Esophagus muscularis mucosa (tissue), 4 donors: ENCODE data around the gene MRGPRF. TPM values are rescaled to one million over a fixed set of nuclear protein-coding genes. Genes with fewer than 3 reads are reported as not detected.
A peak's percentile ranks its signal among the peaks of the same experiment; 100 is the strongest.

ENCODE experiments used
- DNase-seq: peaks from one replicate; pipeline ENCODE4 v3.0.0-alpha.2; 2017; ENCODE audit errors: extremely low spot score
- H3K27ac ChIP-seq, 4 donors: fragments of 200-600 bp; sonication (generic); replicated peaks in 1 of 4; 1 replicate in 3 of 4; 2 replicates in 1 of 4; pipeline ENCODE4 v1.5.1; 2016 to 2019; ENCODE audit warnings: mild to moderate bottlenecking in 1 of 4
- H3K27me3 ChIP-seq, 4 donors: fragments of 200-600 bp; sonication (generic); one replicate each; pipeline versions ENCODE4 v1.5.1 to v1.6.0; 2016 to 2019
- H3K36me3 ChIP-seq, 4 donors: fragments of 200-600 bp; sonication (generic); one replicate each; pipeline ENCODE4 v1.5.1; 2016 to 2019
- H3K4me1 ChIP-seq, 4 donors: fragments of 200-600 bp; sonication (generic); one replicate each; pipeline ENCODE4 v1.5.1; 2016 to 2019
- H3K4me3 ChIP-seq, 4 donors: fragments of 200-600 bp; sonication (generic); 1 replicate in 2 of 4; 2 replicates in 2 of 4; pipeline ENCODE4 v1.5.1; 2016 to 2019; ENCODE audit warnings: mild to moderate bottlenecking in 4 of 4, moderate library complexity in 1 of 4
- H3K9me3 ChIP-seq, 4 donors: fragments of 200-600 bp; sonication (generic); 1 replicate in 3 of 4; 2 replicates in 1 of 4; pipeline ENCODE4 v1.5.1; 2016 to 2019
- CTCF ChIP-seq, 3 experiments: fragments of 200-600 bp in 2 of 3; fragments of 450-650 bp in 1 of 3; sonication (generic) in 2 of 3; IDR thresholded peaks; one replicate each; pipeline ENCODE4 v1.5.1; 2017 to 2019; ENCODE audit warnings: antibody characterized with exemption in 3 of 3, mild to moderate bottlenecking in 2 of 3, moderate library complexity in 1 of 3
- EP300 ChIP-seq: sonication (generic); formaldehyde crosslinking; IDR thresholded peaks from one replicate; pipeline ENCODE4 v1.6.1; 2017; ENCODE audit warnings: antibody characterized with exemption
- POLR2A ChIP-seq: fragments of 450-650 bp; IDR thresholded peaks from one replicate; pipeline ENCODE4 v1.6.1; 2017; ENCODE audit warnings: antibody characterized with exemption, moderate library complexity, mild to moderate bottlenecking, low read depth
- POLR2AphosphoS5 ChIP-seq, 2 donors: sonication (generic); formaldehyde crosslinking; IDR thresholded peaks; one replicate each; pipeline ENCODE4 v1.6.1; 2017; ENCODE audit warnings: antibody characterized with exemption in 2 of 2
- WGBS: methylation state at CpG from one replicate; pipeline ENCODE4 v1.1.5; 2018; 5-methylcytosine and 5-hydroxymethylcytosine counted together
- intact Hi-C: fragments of 100-400 bp; cut with DNase I; formaldehyde crosslinking; loops from one replicate; pipeline ENCODE4 v1.15.1; 2023
- total RNA-seq, 4 donors: library from RNA; depleted of rRNA; stranded (reverse); fragments of >200 nt; gene quantifications; one replicate each; pipeline versions ENCODE4 v1.1.0 to v1.2.1, GENCODE V29; 2016

MRGPRF gene
- total RNA-seq, 4 donors from 2014 or later = 77.9 to 206 (median 126) TPM

GRCh38 chr11:68999093-68999747 lies 13.8 kb downstream of the MRGPRF start:
- no peaks in the 10 kb centered on the region for H3K9me3 ChIP-seq
- H3K36me3 ChIP-seq = peaks cover 0 to 14% (median 10%) of the 10 kb centered on the region in 4 donors
- intact Hi-C loops = loop anchor here (5.0 kb wide), 1 partner anchor 37 kb away; no protein-coding TSS in a partner anchor
- H3K27me3 ChIP-seq = no peaks in the 10 kb centered on the region
- DNase-seq = no peak
- H3K27ac ChIP-seq = peak overlapping the region; percentile 95 to 99 (median 97)
- H3K4me3 ChIP-seq = no peak overlapping the region
- peak in 1 of 2 donors; percentile 41 for TF ChIP-seq POLR2AphosphoS5 (IDR thresholded peaks at IDR 0.05)
- no peak for TF ChIP-seq POLR2A
- no peak for TF ChIP-seq EP300
- 70% methylated on average over 8 of the region's 8 CpGs for WGBS
- H3K4me1 ChIP-seq = peaks cover 38 to 71% (median 69%) of the 10 kb centered on the region in 4 donors

GRCh38 chr11:68998390-68998911 lies 14.6 kb downstream of the MRGPRF start:
- Histone ChIP-seq H3K36me3 (peaks cover 0 to 6% (median 3%) of the 10 kb centered on the region in 4 donors), H3K4me1 (peaks cover 38 to 63% (median 61%) of the 10 kb centered on the region in 4 donors), H3K4me3 (no peak overlapping the region), H3K27ac (peak overlapping the region; percentile 95 to 99 (median 97)), H3K9me3 (no peaks in the 10 kb centered on the region), H3K27me3 (no peaks in the 10 kb centered on the region)
- no peak for TF ChIP-seq POLR2A
- TF ChIP-seq POLR2AphosphoS5 (IDR thresholded peaks at IDR 0.05) = peak in 1 of 2 donors; percentile 6
- intact Hi-C loops = loop anchor here (5.0 kb wide), 1 partner anchor 36 kb away; no protein-coding TSS in a partner anchor
- WGBS = 29% methylated on average over 11 of the region's 13 CpGs
- no peak for DNase-seq

GRCh38 chr11:68997995-68998348 lies 15.1 kb downstream of the MRGPRF start:
- H3K4me1 ChIP-seq = peaks cover 33 to 58% (median 56%) of the 10 kb centered on the region in 4 donors
- H3K4me3 ChIP-seq = no peak overlapping the region
- no peak for DNase-seq
- H3K27ac ChIP-seq = peak overlapping the region; percentile 95 to 99 (median 97)
- H3K27me3 ChIP-seq = no peaks in the 10 kb centered on the region
- no peaks in the 10 kb centered on the region for H3K9me3 ChIP-seq
- intact Hi-C loops = loop anchor here (5.0 kb wide), 1 partner anchor 36 kb away; no protein-coding TSS in a partner anchor
- TF ChIP-seq CTCF (IDR thresholded peaks at IDR 0.05) (no peak), POLR2A (no peak), POLR2AphosphoS5 (IDR thresholded peaks at IDR 0.05) (no peak), EP300 (no peak)
- peaks cover 0 to 1% (median 0%) of the 10 kb centered on the region in 4 donors for H3K36me3 ChIP-seq

GRCh38 chr11:68997124-68997994 lies 15.7 kb downstream of the MRGPRF start:
- TF ChIP-seq EP300 (no peak), POLR2AphosphoS5 (IDR thresholded peaks at IDR 0.05) (no peak), CTCF (IDR thresholded peaks at IDR 0.05) (no peak), POLR2A (no peak)
- Histone ChIP-seq H3K4me3 (no peak overlapping the region), H3K9me3 (no peaks in the 10 kb centered on the region), H3K27ac (peak overlapping the region; percentile 95 to 99 (median 97)), H3K27me3 (peaks cover 0 to 5% (median 0%) of the 10 kb centered on the region in 4 donors), H3K36me3 (no peaks in the 10 kb centered on the region), H3K4me1 (peaks cover 27 to 52% (median 50%) of the 10 kb centered on the region in 4 donors)
- DNase-seq = no peak
- WGBS = 75% methylated on average over 13 of the region's 19 CpGs
- intact Hi-C loops = loop anchor here (5.0 kb wide), 1 partner anchor 35 kb away; no protein-coding TSS in a partner anchor

- Histone ChIP-seq H3K36me3 (no peaks in the 10 kb centered on the region), H3K9me3 (no peaks in the 10 kb centered on the region), H3K27me3 (peaks cover 0 to 7% (median 0%) of the 10 kb centered on the region in 4 donors), H3K4me1 (peaks cover 23 to 44% (median 42%) of the 10 kb centered on the region in 4 donors), H3K27ac (peak overlapping the region; percentile 13 to 98 (median 96)), H3K4me3 (no peak overlapping the region)
- intact Hi-C loops = loop anchor here (5.0 kb wide), 1 partner anchor 34 kb away; no protein-coding TSS in a partner anchor
- DNase-seq = no peak
- no peak for TF ChIP-seq POLR2AphosphoS5 (IDR thresholded peaks at IDR 0.05)
- no peak for TF ChIP-seq POLR2A
- no peak for TF ChIP-seq EP300
- no peak for TF ChIP-seq CTCF (IDR thresholded peaks at IDR 0.05)
- WGBS = 94% methylated on average over 13 of the region's 24 CpGs
Observed at GRCh38 chr11:68996376-68997123, 16.5 kb downstream of the MRGPRF start.
